Trophoblast cell (in vitro differentiated cells and primary cell): ENCODE results near the gene TGFBR3L.
A peak's percentile ranks its signal among the peaks of the same experiment; 100 is the strongest.

ENCODE experiments used
- DNase-seq, 2 donors: peaks; one replicate each; pipeline ENCODE4 v3.0.0-alpha.2; 2016
- H2AFZ ChIP-seq: 2 replicates; pipeline ENCODE4 v1.6.1; 2013; ENCODE audit warnings: low read length, moderate library complexity, mild to moderate bottlenecking; ENCODE audit not compliant: insufficient read depth, poor library complexity
- H2AK5ac ChIP-seq: 2 replicates; pipeline ENCODE4 v1.6.1; 2013; ENCODE audit warnings: mild to moderate bottlenecking, low read length
- H2BK120ac ChIP-seq: 2 replicates; pipeline ENCODE4 v1.6.1; 2013; ENCODE audit warnings: low read length, mild to moderate bottlenecking, moderate library complexity; ENCODE audit not compliant: insufficient read depth, poor library complexity
- H2BK12ac ChIP-seq: 2 replicates; pipeline ENCODE4 v1.6.1; 2013; ENCODE audit warnings: mild to moderate bottlenecking, low read length, moderate library complexity
- H2BK5ac ChIP-seq: 2 replicates; pipeline ENCODE4 v1.6.1; 2013; ENCODE audit warnings: low read length, low read depth, moderate library complexity, mild to moderate bottlenecking; ENCODE audit not compliant: poor library complexity
- H3K14ac ChIP-seq: 2 replicates; pipeline ENCODE4 v1.6.1; 2013; ENCODE audit warnings: mild to moderate bottlenecking, low read length
- H3K18ac ChIP-seq: 2 replicates; pipeline ENCODE4 v1.6.1; 2013; ENCODE audit warnings: mild to moderate bottlenecking, low read length
- H3K23ac ChIP-seq: 2 replicates; pipeline ENCODE4 v1.6.1; 2013; ENCODE audit warnings: low read length
- H3K27ac ChIP-seq: 2 replicates; pipeline ENCODE4 v1.5.1; 2013; ENCODE audit warnings: low read depth, mild to moderate bottlenecking, inconsistent platforms, low read length, moderate library complexity
- H3K27me3 ChIP-seq: 2 replicates; pipeline ENCODE4 v1.6.1; 2013; ENCODE audit warnings: inconsistent platforms, mild to moderate bottlenecking, low read length, moderate library complexity; ENCODE audit not compliant: insufficient read depth
- H3K36me3 ChIP-seq, 2 experiments: 1 replicate in 1 of 2; 2 replicates in 1 of 2; pipeline ENCODE4 v1.6.1; 2013; ENCODE audit warnings: low read length in 2 of 2, mild to moderate bottlenecking in 2 of 2, moderate library complexity in 1 of 2; ENCODE audit not compliant: insufficient read depth in 2 of 2, control insufficient read depth in 1 of 2
- H3K4ac ChIP-seq: 2 replicates; pipeline ENCODE4 v1.6.1; 2013; ENCODE audit warnings: low read depth, mild to moderate bottlenecking, low read length, moderate library complexity
- H3K4me1 ChIP-seq, 2 experiments: 1 replicate in 1 of 2; 2 replicates in 1 of 2; pipeline ENCODE4 v1.6.1; 2013; ENCODE audit warnings: low read length in 2 of 2, mild to moderate bottlenecking in 2 of 2, moderate library complexity in 1 of 2; ENCODE audit not compliant: insufficient read depth in 2 of 2, control insufficient read depth in 1 of 2
- H3K4me2 ChIP-seq: 2 replicates; pipeline ENCODE4 v1.6.1; 2013; ENCODE audit warnings: inconsistent platforms, mild to moderate bottlenecking, low read length, moderate library complexity
- H3K4me3 ChIP-seq: 2 replicates; pipeline ENCODE4 v1.5.1; 2013; ENCODE audit warnings: mild to moderate bottlenecking, low read depth, low read length, inconsistent platforms
- H3K79me1 ChIP-seq: one replicate; pipeline ENCODE4 v1.6.1; 2013; ENCODE audit warnings: low read length
- H3K79me2 ChIP-seq: 2 replicates; pipeline ENCODE4 v1.6.1; 2013; ENCODE audit warnings: low read length, mild to moderate bottlenecking; ENCODE audit not compliant: control insufficient read depth, insufficient read depth, poor library complexity
- H3K9ac ChIP-seq: 2 replicates; pipeline ENCODE4 v1.6.1; 2013; ENCODE audit warnings: mild to moderate bottlenecking, low read length
- H3K9me3 ChIP-seq: 2 replicates; pipeline ENCODE4 v1.6.1; 2013; ENCODE audit warnings: low read depth, mild to moderate bottlenecking, control low read depth, inconsistent platforms, low read length; ENCODE audit not compliant: insufficient read depth
- H4K12ac ChIP-seq: 2 replicates; pipeline ENCODE4 v1.6.1; 2013; ENCODE audit warnings: low read depth, mild to moderate bottlenecking, low read length, moderate library complexity
- H4K8ac ChIP-seq: 2 replicates; pipeline ENCODE4 v1.6.1; 2013; ENCODE audit warnings: low read depth, mild to moderate bottlenecking, low read length, moderate library complexity
- H4K91ac ChIP-seq: one replicate; pipeline ENCODE4 v1.6.1; 2013; ENCODE audit warnings: low read depth, mild to moderate bottlenecking, low read length, moderate library complexity
- WGBS: extraction: QIAGEN DNeasy Blood & Tissue Kit; methylation state at CpG from one replicate; pipeline ENCODE4 v1.1.7; 2013; ENCODE audit warnings: missing lambda C conversion rate; ENCODE audit not compliant: insufficient read length, insufficient coverage; ENCODE audit errors: extremely low coverage; 5-methylcytosine and 5-hydroxymethylcytosine counted together

Gene TGFBR3L

GRCh38 chr19:7919610-7920518 lies 5.2 kb downstream of the TGFBR3L start, which contains the start of gene SNAPC2:
SNAPC2 (plus strand) TSS chr19:7920338; CDS start chr19:7920367, 29 bp downstream.
- no peak within 1 kb of the TSS for H3K23ac ChIP-seq
- H3K14ac ChIP-seq = peak within 1 kb of the TSS; percentile 79
- peaks cover 31% of the 10 kb centered on the region for H3K27me3 ChIP-seq
- peaks cover 4% of the 10 kb centered on the region for H3K9me3 ChIP-seq
- no CpG with 5 or more reads among the region's 62 CpGs for WGBS
- H2BK5ac ChIP-seq = peak within 1 kb of the TSS; percentile 77
- H2BK12ac ChIP-seq = peak within 1 kb of the TSS; percentile 19
- H2AFZ ChIP-seq = peak within 1 kb of the TSS; percentile 48
- peak within 1 kb of the TSS; percentile 35 for H2BK120ac ChIP-seq
- peaks cover 16 to 23% of the 10 kb centered on the region in 2 experiments for H3K4me1 ChIP-seq
- H3K27ac ChIP-seq = peak within 1 kb of the TSS; percentile 70
- peaks cover 2% of the 10 kb centered on the region for H3K79me2 ChIP-seq
- peak within 1 kb of the TSS; percentile 78 for H3K4me3 ChIP-seq
- H3K4ac ChIP-seq = peak within 1 kb of the TSS; percentile 8
- H3K36me3 ChIP-seq = peaks cover 20 to 22% of the 10 kb centered on the region in 2 experiments
- peak within 1 kb of the TSS; percentile 14 for H3K9ac ChIP-seq
- peak within 1 kb of the TSS; percentile 91 for H4K8ac ChIP-seq
- DNase-seq = peak; percentile 86 to 94
- peak within 1 kb of the TSS; percentile 91 for H3K18ac ChIP-seq
- peak within 1 kb of the TSS; percentile 39 for H2AK5ac ChIP-seq
- peaks cover 2% of the 10 kb centered on the region for H3K79me1 ChIP-seq
- H4K12ac ChIP-seq = peak within 1 kb of the TSS; percentile 75
- H3K4me2 ChIP-seq = peak within 1 kb of the TSS; percentile 61
- H4K91ac ChIP-seq = peak within 1 kb of the TSS; percentile 73

- WGBS = no CpG with 5 or more reads among the region's 62 CpGs
These were observed 6.1 kb downstream of the TGFBR3L start for GRCh38 chr19:7920519-7921301.

GRCh38 chr19:7921302-7921966 lies 6.8 kb downstream of the TGFBR3L start:
- Histone ChIP-seq H4K12ac (no peak overlapping the region), H3K14ac (no peak overlapping the region), H2AFZ (no peak overlapping the region), H3K27me3 (peaks cover 20% of the 10 kb centered on the region), H4K91ac (no peak overlapping the region), H3K4ac (no peak overlapping the region), H3K79me1 (peaks cover 4% of the 10 kb centered on the region), H3K4me2 (peak overlapping the region; percentile 53), H2BK5ac (no peak overlapping the region), H2BK120ac (no peak overlapping the region), H4K8ac (no peak overlapping the region), H2AK5ac (no peak overlapping the region), H3K18ac (no peak overlapping the region), H3K9ac (no peak overlapping the region), H3K27ac (no peak overlapping the region), H3K4me1 (peaks cover 15 to 22% of the 10 kb centered on the region in 2 experiments), H3K79me2 (peaks cover 2% of the 10 kb centered on the region), H3K36me3 (peaks cover 20 to 22% of the 10 kb centered on the region in 2 experiments), H3K9me3 (peaks cover 3% of the 10 kb centered on the region), H3K4me3 (no peak overlapping the region), H2BK12ac (no peak overlapping the region), H3K23ac (no peak overlapping the region)
- WGBS = no CpG with 5 or more reads among the region's 17 CpGs
- peak in 1 of 2 donors; percentile 31 for DNase-seq

More at GRCh38 chr19:7920519-7921301, 6.1 kb downstream of the TGFBR3L start:
- Histone ChIP-seq H2AFZ (peak overlapping the region; percentile 48), H3K23ac (no peak overlapping the region), H3K9ac (peak overlapping the region; percentile 14), H4K12ac (peak overlapping the region; percentile 58), H3K4me2 (peak overlapping the region; percentile 61), H3K9me3 (peaks cover 3% of the 10 kb centered on the region), H2AK5ac (no peak overlapping the region), H2BK12ac (no peak overlapping the region), H2BK5ac (peak overlapping the region; percentile 77), H3K27me3 (peaks cover 27% of the 10 kb centered on the region), H4K8ac (peak overlapping the region; percentile 91), H2BK120ac (no peak overlapping the region), H3K14ac (peak overlapping the region; percentile 79), H4K91ac (peak overlapping the region; percentile 73), H3K36me3 (peaks cover 20 to 22% of the 10 kb centered on the region in 2 experiments), H3K18ac (peak overlapping the region; percentile 91), H3K27ac (peak overlapping the region; percentile 70), H3K4me3 (peak overlapping the region; percentile 78), H3K79me1 (peaks cover 2% of the 10 kb centered on the region), H3K4ac (no peak overlapping the region), H3K4me1 (peaks cover 16 to 23% of the 10 kb centered on the region in 2 experiments), H3K79me2 (peaks cover 2% of the 10 kb centered on the region)
- peak; percentile 94 to 95 for DNase-seq
